Loucy (cell line): Measurements from ENCODE around the gene CLDN17.

Source experiments
- H2AFZ ChIP-seq: fragments of 200-600 bp; sonication (generic); 2 replicates; pipeline ENCODE4 v1.6.0; 2016; ENCODE audit warnings: antibody characterized with exemption, mild to moderate bottlenecking, low read length, moderate library complexity
- H3F3A ChIP-seq: fragments of 200-600 bp; 2 replicates; pipeline ENCODE4 v1.6.0; 2016; ENCODE audit warnings: antibody characterized with exemption, low read depth, mild to moderate bottlenecking
- H3K27me3 ChIP-seq: fragments of 200-600 bp; sonication (generic); 2 replicates; pipeline ENCODE4 v1.6.1; 2014; ENCODE audit warnings: low read length, mild to moderate bottlenecking; ENCODE audit not compliant: insufficient read depth, poor library complexity, severe bottlenecking
- H3K36me3 ChIP-seq: fragments of 200-600 bp; sonication (generic); 2 replicates; pipeline ENCODE4 v1.6.1; 2016; ENCODE audit warnings: low read length; ENCODE audit not compliant: insufficient read depth
- H3K4me1 ChIP-seq: fragments of 200-600 bp; sonication (generic); 2 replicates; pipeline ENCODE4 v1.5.1; 2014; ENCODE audit warnings: low read length, mild to moderate bottlenecking; ENCODE audit not compliant: insufficient read depth, poor library complexity, severe bottlenecking
- H3K4me2 ChIP-seq: fragments of 200-600 bp; sonication (generic); 2 replicates; pipeline ENCODE4 v1.6.0; 2014; ENCODE audit warnings: antibody characterized with exemption, low read length, low read depth, mild to moderate bottlenecking; ENCODE audit not compliant: poor library complexity, severe bottlenecking
- H3K4me3 ChIP-seq: fragments of 200-600 bp; sonication (generic); 2 replicates; pipeline ENCODE4 v1.5.1; 2014; ENCODE audit warnings: low read length, mild to moderate bottlenecking, mixed read lengths; ENCODE audit not compliant: poor library complexity, severe bottlenecking
- H3K79me2 ChIP-seq: fragments of 200-600 bp; sonication (generic); 2 replicates; pipeline ENCODE4 v1.6.1; 2014; ENCODE audit warnings: low read length; ENCODE audit not compliant: insufficient read depth
- H3K9ac ChIP-seq: fragments of 200-600 bp; sonication (generic); 2 replicates; pipeline ENCODE4 v1.6.0; 2014; ENCODE audit warnings: mild to moderate bottlenecking, low read depth, low read length, moderate library complexity; ENCODE audit not compliant: poor library complexity, severe bottlenecking
- H3K9me2 ChIP-seq: fragments of 200-600 bp; sonication (generic); replicated peaks from 2 replicates; pipeline ENCODE4 v1.6.1; 2016; ENCODE audit warnings: low read depth, low read length, mixed read lengths
- H3K9me3 ChIP-seq: fragments of 200-600 bp; sonication (generic); 2 replicates; pipeline ENCODE4 v1.6.1; 2014; ENCODE audit warnings: mild to moderate bottlenecking, antibody characterized with exemption, low read length, low read depth; ENCODE audit not compliant: insufficient read depth
- H4K20me1 ChIP-seq: fragments of 200-600 bp; sonication (generic); 2 replicates; pipeline ENCODE4 v1.6.0; 2014; ENCODE audit warnings: antibody characterized with exemption, low read length, mild to moderate bottlenecking; ENCODE audit not compliant: insufficient read depth, poor library complexity, severe bottlenecking
- CTCF ChIP-seq: fragments of 200-600 bp; sonication (generic); conservative IDR thresholded peaks from 2 replicates; pipeline ENCODE4 v1.5.1; 2014; ENCODE audit warnings: mild to moderate bottlenecking, antibody characterized with exemption, low read length
- EZH2phosphoT487 ChIP-seq: fragments of 200-600 bp; IDR thresholded peaks from 2 replicates; pipeline ENCODE4 v1.6.1; 2018; ENCODE audit warnings: antibody characterized with exemption, mild to moderate bottlenecking, moderate library complexity, borderline replicate concordance

CLDN17 gene

GRCh38 chr21:30209601-30210000, 43.0 kb upstream of the CLDN17 start:
- Histone ChIP-seq H3K36me3 (no peaks in the 10 kb centered on the region), H3K27me3 (no peaks in the 10 kb centered on the region), H3K4me3 (no peak overlapping the region), H2AFZ (no peak overlapping the region), H3K9ac (no peak overlapping the region), H3K79me2 (no peaks in the 10 kb centered on the region), H3K4me2 (no peak overlapping the region), H3K4me1 (no peaks in the 10 kb centered on the region), H3K9me2 (no peaks in the 10 kb centered on the region), H3K9me3 (no peaks in the 10 kb centered on the region), H4K20me1 (no peaks in the 10 kb centered on the region), H3F3A (no peaks in the 10 kb centered on the region)
- TF ChIP-seq CTCF, result no peak
- TF ChIP-seq EZH2phosphoT487, result no peak

GRCh38 chr21:30207252-30207579, 40.6 kb upstream of the CLDN17 start:
- H3F3A ChIP-seq, result no peaks in the 10 kb centered on the region
- no peak overlapping the region for H3K4me3 ChIP-seq
- H3K9ac ChIP-seq, result no peak overlapping the region
- no peaks in the 10 kb centered on the region for H3K36me3 ChIP-seq
- TF ChIP-seq CTCF (no peak), EZH2phosphoT487 (no peak)
- H3K4me1 ChIP-seq, result no peaks in the 10 kb centered on the region
- H3K4me2 ChIP-seq, result no peak overlapping the region
- H4K20me1 ChIP-seq, result no peaks in the 10 kb centered on the region
- no peak overlapping the region for H2AFZ ChIP-seq
- no peaks in the 10 kb centered on the region for H3K9me2 ChIP-seq
- H3K27me3 ChIP-seq, result no peaks in the 10 kb centered on the region
- no peaks in the 10 kb centered on the region for H3K9me3 ChIP-seq
- no peaks in the 10 kb centered on the region for H3K79me2 ChIP-seq

GRCh38 chr21:30206551-30207251, 40.1 kb upstream of the CLDN17 start:
- H3K4me2 ChIP-seq, result no peak overlapping the region

More at GRCh38 chr21:30206551-30207251, 40.1 kb upstream of the CLDN17 start:
- Histone ChIP-seq H3K27me3 (no peaks in the 10 kb centered on the region), H2AFZ (no peak overlapping the region), H3K9me2 (no peaks in the 10 kb centered on the region), H4K20me1 (no peaks in the 10 kb centered on the region), H3F3A (no peaks in the 10 kb centered on the region), H3K4me3 (no peak overlapping the region), H3K79me2 (no peaks in the 10 kb centered on the region), H3K9me3 (no peaks in the 10 kb centered on the region), H3K36me3 (no peaks in the 10 kb centered on the region), H3K9ac (no peak overlapping the region), H3K4me1 (no peaks in the 10 kb centered on the region)
- TF ChIP-seq EZH2phosphoT487 (no peak), CTCF (no peak)
